Colonic mucosa (tissue), 4 donors: ENCODE results near the gene ETV6. TPM values are rescaled to one million over a fixed set of nuclear protein-coding genes. Genes with fewer than 3 reads are reported as not detected.

ENCODE experiments used
- DNase-seq: peaks from one replicate; pipeline ENCODE4 v3.0.0-alpha.2; 2020
- H3K27ac ChIP-seq: fragments of 200-600 bp; one replicate; pipeline ENCODE4 v1.8.0; 2021
- H3K27me3 ChIP-seq: fragments of 200-600 bp; one replicate; pipeline ENCODE4 v1.8.0; 2021
- H3K36me3 ChIP-seq: fragments of 200-600 bp; one replicate; pipeline ENCODE4 v1.8.0; 2021
- H3K4me1 ChIP-seq: fragments of 200-600 bp; one replicate; pipeline ENCODE4 v1.8.0; 2021; ENCODE audit warnings: mild to moderate bottlenecking
- H3K4me3 ChIP-seq: fragments of 200-600 bp; one replicate; pipeline ENCODE4 v1.8.0; 2021
- H3K9ac ChIP-seq, 2 donors: one replicate each; pipeline ENCODE4 v1.7.0; 2013; ENCODE audit warnings: control low read depth in 2 of 2, low read depth in 2 of 2, low read length in 2 of 2
- H3K9me3 ChIP-seq: fragments of 200-600 bp; one replicate; pipeline ENCODE4 v1.8.0; 2021
- intact Hi-C: fragments of 100-400 bp; cut with DNase I; formaldehyde crosslinking; loops from one replicate; pipeline ENCODE4 v1.14.1; 2022
- total RNA-seq, 2 donors: library from RNA; stranded (reverse); fragmentation: NEBNext Ultra II Directional in 1 of 2; extraction: Animal tissue kit (Norgen Biotek cat#: 25700) in 1 of 2; gene quantifications; one replicate each; pipeline ENCODE4 v1.2.1, GENCODE V29; 2021
- TF ChIP-seq, protein P1 (sequence below): fragments of 200-600 bp; IDR thresholded peaks from one replicate; pipeline ENCODE4 v1.8.0; 2022; ENCODE audit warnings: antibody characterized with exemption, mild to moderate bottlenecking
- donor health status: healthy.
- donor health status: DM: no; HTN: no; CAD: no.
- donor health status: DM: no; HTN: no; CAD: no.

The ETV6 gene
- total RNA-seq, 2 donors from 2014 or later, result 49.2 to 73.1 TPM

DNA sequence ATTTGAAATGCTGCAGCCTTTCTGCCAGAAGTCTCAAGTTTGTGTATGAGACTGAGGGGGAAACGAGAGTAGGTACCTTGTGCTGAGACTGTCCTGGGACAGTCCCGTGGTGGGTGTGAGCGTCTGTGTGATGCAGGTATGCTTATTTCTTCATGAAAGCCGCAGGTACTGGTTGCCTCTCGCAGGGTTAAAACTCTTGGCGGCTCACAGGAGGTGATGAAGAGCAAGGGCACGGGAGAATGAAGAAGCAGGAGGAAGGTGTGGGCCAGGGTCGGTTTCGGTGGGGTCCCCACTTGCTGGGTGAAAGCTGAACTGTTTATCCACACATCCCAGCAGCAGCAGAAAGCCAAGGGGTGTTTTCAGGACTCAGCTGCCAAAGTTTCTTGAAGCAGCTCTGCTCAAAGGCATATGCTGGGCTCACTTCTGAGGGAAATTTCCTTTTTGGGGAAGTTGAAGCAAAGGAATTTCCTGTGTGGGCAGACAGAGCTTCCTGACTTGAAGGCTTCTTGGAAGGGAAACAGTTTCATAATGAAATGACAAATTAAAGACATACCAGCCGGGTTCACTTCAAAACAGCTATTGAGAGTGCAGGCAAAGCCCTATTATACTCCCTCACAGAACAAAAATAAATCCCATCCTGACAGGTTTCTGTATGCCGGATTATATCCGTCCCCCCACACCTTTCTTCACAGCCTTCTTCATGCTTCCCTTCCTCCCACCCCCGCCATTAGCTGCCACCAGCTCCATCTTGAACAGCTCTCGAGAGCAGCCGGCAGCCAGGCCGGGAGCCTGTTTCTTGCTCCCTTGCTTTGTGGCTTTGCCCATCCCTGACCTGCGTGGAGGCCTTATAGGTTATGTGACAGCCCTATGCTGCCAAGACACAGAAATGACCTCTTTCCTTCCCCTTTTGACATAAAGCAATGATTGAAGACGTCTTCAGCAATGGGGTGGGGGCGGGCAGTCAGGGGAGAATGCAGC, 116.6 kb downstream of the ETV6 start:
- H3K4me3 ChIP-seq, result no peak overlapping the region
- H3K4me1 ChIP-seq, result peaks cover 11% of the 10 kb centered on the region
- H3K9me3 ChIP-seq, result no peaks in the 10 kb centered on the region
- no peaks in the 10 kb centered on the region for H3K36me3 ChIP-seq
- no peaks in the 10 kb centered on the region for H3K27me3 ChIP-seq
- peak overlapping the region; percentile 60 for H3K27ac ChIP-seq
- DNase-seq, result no peak
- intact Hi-C loops, result no loop called here
- TF ChIP-seq, protein P1, sequence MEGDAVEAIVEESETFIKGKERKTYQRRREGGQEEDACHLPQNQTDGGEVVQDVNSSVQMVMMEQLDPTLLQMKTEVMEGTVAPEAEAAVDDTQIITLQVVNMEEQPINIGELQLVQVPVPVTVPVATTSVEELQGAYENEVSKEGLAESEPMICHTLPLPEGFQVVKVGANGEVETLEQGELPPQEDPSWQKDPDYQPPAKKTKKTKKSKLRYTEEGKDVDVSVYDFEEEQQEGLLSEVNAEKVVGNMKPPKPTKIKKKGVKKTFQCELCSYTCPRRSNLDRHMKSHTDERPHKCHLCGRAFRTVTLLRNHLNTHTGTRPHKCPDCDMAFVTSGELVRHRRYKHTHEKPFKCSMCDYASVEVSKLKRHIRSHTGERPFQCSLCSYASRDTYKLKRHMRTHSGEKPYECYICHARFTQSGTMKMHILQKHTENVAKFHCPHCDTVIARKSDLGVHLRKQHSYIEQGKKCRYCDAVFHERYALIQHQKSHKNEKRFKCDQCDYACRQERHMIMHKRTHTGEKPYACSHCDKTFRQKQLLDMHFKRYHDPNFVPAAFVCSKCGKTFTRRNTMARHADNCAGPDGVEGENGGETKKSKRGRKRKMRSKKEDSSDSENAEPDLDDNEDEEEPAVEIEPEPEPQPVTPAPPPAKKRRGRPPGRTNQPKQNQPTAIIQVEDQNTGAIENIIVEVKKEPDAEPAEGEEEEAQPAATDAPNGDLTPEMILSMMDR, result no peak
- H3K9ac ChIP-seq, result peak overlapping the region; percentile 16 to 24

DNA sequence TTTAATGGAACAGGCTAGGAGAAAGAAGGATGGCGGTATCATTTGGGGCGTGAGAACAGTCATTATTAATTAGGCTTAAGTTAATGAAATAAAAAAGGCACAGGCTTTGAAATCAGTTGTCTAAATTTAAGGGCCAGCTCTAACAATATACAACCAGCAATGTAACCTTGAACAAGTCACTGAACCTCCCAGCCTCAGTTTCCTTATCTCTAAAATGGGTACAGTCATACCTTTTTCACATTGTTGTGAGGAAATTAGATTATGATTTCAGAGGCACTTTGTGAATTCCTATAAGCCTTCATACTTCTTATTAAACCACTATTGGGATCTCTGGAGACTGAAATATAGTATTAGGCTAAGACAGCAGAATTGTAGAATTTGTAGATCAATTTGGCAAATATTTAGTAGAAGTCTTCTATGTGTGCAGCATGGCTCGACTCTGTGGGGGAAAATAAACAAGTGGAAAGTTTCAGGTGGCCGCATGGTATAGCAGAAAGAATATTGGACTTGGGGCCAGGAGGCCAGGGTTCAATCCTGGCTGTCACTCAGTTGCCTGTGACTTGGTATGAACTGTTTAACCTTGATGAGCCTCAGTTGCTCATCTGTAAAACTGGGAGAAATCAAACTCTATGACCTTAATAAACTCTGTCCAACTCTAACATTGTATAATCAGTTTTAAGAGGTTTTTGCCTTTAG, 117.7 kb downstream of the ETV6 start:
- Histone ChIP-seq H3K36me3 (no peaks in the 10 kb centered on the region), H3K9me3 (no peaks in the 10 kb centered on the region), H3K9ac (no peak overlapping the region), H3K4me3 (no peak overlapping the region), H3K27me3 (no peaks in the 10 kb centered on the region), H3K4me1 (peaks cover 8% of the 10 kb centered on the region), H3K27ac (peak overlapping the region; percentile 60)
- no peak for DNase-seq
- TF ChIP-seq, protein P1, result no peak
- intact Hi-C loops, result no loop called here

DNA sequence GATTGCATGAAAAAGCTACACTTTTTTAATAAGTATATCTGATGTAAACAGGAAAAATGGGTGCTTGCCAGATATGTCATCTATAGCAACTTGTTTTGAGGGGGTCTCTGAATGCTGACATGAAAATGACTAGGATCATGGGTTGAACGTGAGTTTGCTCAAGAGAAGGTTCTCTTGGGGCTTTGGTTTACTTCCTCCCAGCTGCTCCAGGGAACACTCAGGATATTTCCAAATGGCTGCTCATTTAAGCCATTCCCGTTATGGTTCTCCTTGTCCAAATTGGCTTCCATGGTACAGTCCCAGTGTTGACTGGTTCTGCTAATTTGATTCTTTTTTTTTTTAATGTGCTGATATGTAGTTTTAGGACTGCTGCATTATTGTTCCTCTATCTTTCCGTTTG, 118.3 kb downstream of the ETV6 start:
- intact Hi-C loops, result no loop called here
- Histone ChIP-seq H3K27me3 (no peaks in the 10 kb centered on the region), H3K9ac (no peak overlapping the region), H3K9me3 (no peaks in the 10 kb centered on the region), H3K36me3 (no peaks in the 10 kb centered on the region), H3K4me3 (no peak overlapping the region), H3K4me1 (peaks cover 2% of the 10 kb centered on the region), H3K27ac (no peak overlapping the region)
- TF ChIP-seq, protein P1, result no peak
- no peak for DNase-seq

DNA sequence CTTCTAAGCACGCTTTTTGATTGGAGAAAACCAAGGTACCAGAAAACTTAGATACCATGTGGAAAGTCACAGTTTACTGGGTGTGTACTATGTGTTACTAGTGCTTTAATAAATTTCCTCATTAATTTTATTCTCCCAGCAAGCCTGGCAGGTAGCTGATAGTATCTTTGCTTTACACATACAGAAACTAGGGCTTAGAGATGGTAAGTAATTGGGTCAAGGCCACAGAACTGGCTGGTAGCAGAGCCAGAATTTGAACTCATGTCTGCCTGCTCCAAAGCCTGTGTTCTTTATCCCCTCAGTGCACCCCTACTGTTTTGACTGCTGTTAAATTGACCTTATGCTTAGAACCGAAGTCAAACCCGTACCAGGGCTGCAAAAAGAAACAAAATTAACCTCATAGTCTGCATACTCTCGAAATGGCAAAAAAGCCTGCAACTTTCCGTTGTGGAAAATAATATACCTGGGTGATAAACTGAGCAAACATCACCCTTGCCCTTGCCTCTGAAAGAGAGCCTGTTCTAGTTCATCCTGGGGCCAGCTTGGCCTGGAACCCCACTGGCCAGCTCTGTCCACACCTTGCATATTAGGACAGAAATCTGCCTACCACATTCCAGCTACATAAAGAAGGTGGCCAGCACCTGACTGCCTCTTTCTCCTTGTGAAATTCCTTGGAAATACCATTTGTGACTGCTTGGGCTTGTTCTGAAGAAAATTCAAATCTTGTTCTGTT, 118.9 kb downstream of the ETV6 start:
- intact Hi-C loops, result no loop called here
- H3K36me3 ChIP-seq, result no peaks in the 10 kb centered on the region
- H3K27ac ChIP-seq, result peak overlapping the region; percentile 5
- no peaks in the 10 kb centered on the region for H3K4me1 ChIP-seq
- no peaks in the 10 kb centered on the region for H3K9me3 ChIP-seq
- no peaks in the 10 kb centered on the region for H3K27me3 ChIP-seq
- TF ChIP-seq, protein P1, result no peak
- peak; percentile 58 for DNase-seq
- H3K4me3 ChIP-seq, result no peak overlapping the region
- H3K9ac ChIP-seq, result peak overlapping the region in 1 of 2 donors; percentile 16
